Tibial nerve (tissue), 4 donors: ENCODE measurements around the gene BCR. TPM values are rescaled to one million over a fixed set of nuclear protein-coding genes. Genes with fewer than 3 reads are reported as not detected.

Experiments used
- DNase-seq, 2 donors: peaks; one replicate each; pipeline ENCODE4 v3.0.0-alpha.2; 2019; ENCODE audit warnings: low spot score in 2 of 2
- H3K27ac ChIP-seq, 4 donors: fragments of 200-600 bp; sonication (generic) in 3 of 4; one replicate each; pipeline ENCODE4 v1.5.1; 2017 to 2019; ENCODE audit warnings: mild to moderate bottlenecking in 1 of 4
- H3K27me3 ChIP-seq, 2 donors: fragments of 200-600 bp; sonication (generic) in 1 of 2; one replicate each; pipeline versions ENCODE4 v1.5.1 to v1.6.0; 2017 to 2019
- H3K36me3 ChIP-seq, 3 donors: fragments of 200-600 bp; sonication (generic); one replicate each; pipeline ENCODE4 v1.5.1; 2018 to 2019
- H3K4me1 ChIP-seq, 4 donors: fragments of 200-600 bp; sonication (generic) in 3 of 4; one replicate each; pipeline ENCODE4 v1.5.1; 2017 to 2019
- H3K4me3 ChIP-seq, 4 donors: fragments of 200-600 bp; sonication (generic) in 3 of 4; one replicate each; pipeline ENCODE4 v1.5.1; 2017 to 2019; ENCODE audit warnings: mild to moderate bottlenecking in 1 of 4, moderate library complexity in 1 of 4
- H3K9me3 ChIP-seq, 4 donors: fragments of 200-600 bp; sonication (generic) in 3 of 4; one replicate each; pipeline ENCODE4 v1.5.1; 2017 to 2019
- EP300 ChIP-seq, 2 donors: sonication (generic); formaldehyde crosslinking; IDR thresholded peaks; one replicate each; pipeline ENCODE4 v1.6.1; 2017; ENCODE audit warnings: antibody characterized with exemption in 2 of 2, mild to moderate bottlenecking in 1 of 2
- POLR2A ChIP-seq, 2 donors: fragments of 450-650 bp; IDR thresholded peaks; one replicate each; pipeline ENCODE4 v1.6.1; 2017; ENCODE audit warnings: antibody characterized with exemption in 2 of 2, mild to moderate bottlenecking in 2 of 2, moderate library complexity in 2 of 2
- WGBS, 2 donors: methylation state at CpG; one replicate each; pipeline ENCODE4 v1.1.5; 2018; 5-methylcytosine and 5-hydroxymethylcytosine counted together
- total RNA-seq, 4 donors: library from RNA; depleted of rRNA; stranded (reverse); fragments of >200 nt; gene quantifications; one replicate each; pipeline ENCODE4 v1.1.0, GENCODE V29; 2016
- TF ChIP-seq, protein P1 (sequence below), 5 experiments: fragments of 200-600 bp in 3 of 5; fragments of 450-650 bp in 2 of 5; sonication (generic) in 3 of 5; IDR thresholded peaks; one replicate each; pipeline ENCODE4 v1.5.1; 2016 to 2019; ENCODE audit warnings: antibody characterized with exemption in 5 of 5, mild to moderate bottlenecking in 3 of 5, moderate library complexity in 2 of 5

Gene BCR
- total RNA-seq, 4 donors from 2014 or later, result 99.0 to 174 (median 120) TPM

- WGBS, 2 donors, result 90 to 95% methylated on average over 10 of the region's 10 CpGs
These were observed 93.3 kb downstream of the BCR start for GRCh38 chr22:23273445-23274145.

GRCh38 chr22:23274146-23274526, 93.8 kb downstream of the BCR start:
- no peaks in the 10 kb centered on the region for H3K27me3 ChIP-seq
- H3K4me3 ChIP-seq, result no peak overlapping the region
- WGBS, 2 donors, result 87 to 90% methylated on average over 10 of the region's 10 CpGs
- H3K27ac ChIP-seq, result no peak overlapping the region
- peaks cover 0 to 94% (median 7%) of the 10 kb centered on the region in 3 donors for H3K36me3 ChIP-seq
- H3K9me3 ChIP-seq, result no peaks in the 10 kb centered on the region
- TF ChIP-seq POLR2A (IDR thresholded peaks at IDR 0.05), result no peak
- TF ChIP-seq EP300 (IDR thresholded peaks at IDR 0.05), result no peak
- TF ChIP-seq, protein P1, sequence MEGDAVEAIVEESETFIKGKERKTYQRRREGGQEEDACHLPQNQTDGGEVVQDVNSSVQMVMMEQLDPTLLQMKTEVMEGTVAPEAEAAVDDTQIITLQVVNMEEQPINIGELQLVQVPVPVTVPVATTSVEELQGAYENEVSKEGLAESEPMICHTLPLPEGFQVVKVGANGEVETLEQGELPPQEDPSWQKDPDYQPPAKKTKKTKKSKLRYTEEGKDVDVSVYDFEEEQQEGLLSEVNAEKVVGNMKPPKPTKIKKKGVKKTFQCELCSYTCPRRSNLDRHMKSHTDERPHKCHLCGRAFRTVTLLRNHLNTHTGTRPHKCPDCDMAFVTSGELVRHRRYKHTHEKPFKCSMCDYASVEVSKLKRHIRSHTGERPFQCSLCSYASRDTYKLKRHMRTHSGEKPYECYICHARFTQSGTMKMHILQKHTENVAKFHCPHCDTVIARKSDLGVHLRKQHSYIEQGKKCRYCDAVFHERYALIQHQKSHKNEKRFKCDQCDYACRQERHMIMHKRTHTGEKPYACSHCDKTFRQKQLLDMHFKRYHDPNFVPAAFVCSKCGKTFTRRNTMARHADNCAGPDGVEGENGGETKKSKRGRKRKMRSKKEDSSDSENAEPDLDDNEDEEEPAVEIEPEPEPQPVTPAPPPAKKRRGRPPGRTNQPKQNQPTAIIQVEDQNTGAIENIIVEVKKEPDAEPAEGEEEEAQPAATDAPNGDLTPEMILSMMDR (IDR thresholded peaks at IDR 0.05), result no peak
- H3K4me1 ChIP-seq, result peaks cover 0 to 14% (median 2%) of the 10 kb centered on the region in 4 donors
- DNase-seq, result no peak

More at GRCh38 chr22:23273445-23274145, 93.3 kb downstream of the BCR start:
- no peak for DNase-seq
- TF ChIP-seq EP300 (IDR thresholded peaks at IDR 0.05), result no peak
- TF ChIP-seq, protein P1 (IDR thresholded peaks at IDR 0.05), result no peak
- no peak overlapping the region for H3K4me3 ChIP-seq
- no peaks in the 10 kb centered on the region for H3K9me3 ChIP-seq
- H3K27ac ChIP-seq, result no peak overlapping the region
- H3K36me3 ChIP-seq, result peaks cover 0 to 97% (median 7%) of the 10 kb centered on the region in 3 donors
- peaks cover 0 to 8% (median 0%) of the 10 kb centered on the region in 4 donors for H3K4me1 ChIP-seq
- no peaks in the 10 kb centered on the region for H3K27me3 ChIP-seq

DNA sequence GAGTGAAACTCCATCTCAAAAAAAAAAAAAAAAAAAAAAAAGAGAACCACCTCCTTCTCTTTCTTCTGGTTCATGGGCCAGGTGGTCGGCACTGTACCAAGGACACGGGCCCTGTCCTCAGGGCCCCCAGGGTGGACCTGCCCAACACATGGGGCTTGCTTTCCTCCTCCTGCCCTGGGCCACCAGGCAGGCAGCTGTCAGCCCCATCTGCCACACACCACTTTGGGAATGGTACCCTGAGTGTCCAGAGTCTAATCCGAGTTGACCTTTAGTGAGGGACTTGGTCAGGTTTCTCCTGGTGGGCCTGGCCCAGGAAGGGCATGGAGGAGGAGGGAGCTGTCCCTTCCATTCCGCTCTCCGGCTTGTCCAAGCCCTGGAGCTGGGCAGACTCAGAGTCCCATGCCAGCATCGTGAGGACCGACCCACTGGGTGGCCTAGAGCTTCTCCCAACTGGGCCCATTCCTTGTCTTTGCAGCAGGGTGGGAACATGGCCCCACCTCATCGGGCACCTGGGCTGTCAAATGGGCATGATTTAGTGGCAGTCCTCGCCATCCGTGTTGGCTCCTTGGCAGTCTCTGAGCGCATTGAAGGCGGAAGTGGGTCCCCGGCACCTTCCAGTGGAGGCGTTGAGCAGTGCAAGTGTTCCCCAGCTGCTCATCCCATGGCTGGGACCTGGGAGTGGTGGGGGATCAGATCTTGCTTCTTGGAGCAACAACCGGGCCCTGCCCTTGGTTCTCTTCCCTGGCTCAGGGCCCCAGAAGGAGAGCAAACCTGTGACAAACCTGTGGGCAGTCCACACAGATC, 94.8 kb downstream of the BCR start:
- no peaks in the 10 kb centered on the region for H3K27me3 ChIP-seq
- H3K27ac ChIP-seq, result no peak overlapping the region
- WGBS, 2 donors, result 89 to 94% methylated on average over 8 to 15 of the region's 15 CpGs
- TF ChIP-seq, protein P1 (IDR thresholded peaks at IDR 0.05), result no peak
- TF ChIP-seq EP300 (IDR thresholded peaks at IDR 0.05) (no peak), POLR2A (IDR thresholded peaks at IDR 0.05) (no peak)
- H3K9me3 ChIP-seq, result no peaks in the 10 kb centered on the region
- no peak for DNase-seq
- H3K36me3 ChIP-seq, result peaks cover 0 to 87% (median 7%) of the 10 kb centered on the region in 3 donors
- H3K4me3 ChIP-seq, result no peak overlapping the region
- peaks cover 0 to 23% (median 7%) of the 10 kb centered on the region in 4 donors for H3K4me1 ChIP-seq

DNA sequence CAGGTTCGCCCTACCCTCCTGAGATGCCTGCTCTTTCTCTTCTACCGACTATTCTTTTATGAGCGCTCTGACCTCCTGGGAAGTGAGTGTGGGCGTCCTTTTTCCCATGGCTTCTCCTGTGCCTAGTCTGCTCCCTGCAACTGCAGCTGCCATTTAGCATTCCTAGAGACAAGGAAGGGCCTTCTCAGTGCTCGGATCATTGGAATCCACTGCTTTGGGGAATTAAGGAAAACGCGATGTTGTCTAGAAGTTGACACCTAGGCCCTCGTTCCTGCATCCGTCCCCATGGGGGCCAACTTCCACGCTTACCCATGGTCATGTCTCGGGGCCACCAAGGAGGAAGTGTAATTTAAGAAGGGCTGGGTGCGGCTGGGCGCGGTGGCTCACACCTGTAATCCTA, 95.4 kb downstream of the BCR start:
- no peaks in the 10 kb centered on the region for H3K9me3 ChIP-seq
- TF ChIP-seq, protein P1 (IDR thresholded peaks at IDR 0.05), result no peak
- TF ChIP-seq EP300 (IDR thresholded peaks at IDR 0.05), result no peak
- no peak for TF ChIP-seq POLR2A (IDR thresholded peaks at IDR 0.05)
- no peak overlapping the region for H3K27ac ChIP-seq
- no peak overlapping the region for H3K4me3 ChIP-seq
- peaks cover 0 to 88% (median 7%) of the 10 kb centered on the region in 3 donors for H3K36me3 ChIP-seq
- 92 to 93% methylated on average over 14 of the region's 14 CpGs for WGBS, 2 donors
- peaks cover 0 to 24% (median 7%) of the 10 kb centered on the region in 4 donors for H3K4me1 ChIP-seq
- H3K27me3 ChIP-seq, result no peaks in the 10 kb centered on the region
- DNase-seq, result no peak
